NCI-H2171 treated with DMSO at 0.1 percent for 48 hours (cell line): ENCODE data around the gene CDH6.

Experiments
- DNase-seq: peaks from one replicate; lab custom pipeline; 2025; lab: John Stamatoyannopoulos, UW

The CDH6 gene

GRCh38 chr5:31377274-31377946 lies 183.9 kb downstream of the CDH6 start:
- no peak for DNase-seq

DNA sequence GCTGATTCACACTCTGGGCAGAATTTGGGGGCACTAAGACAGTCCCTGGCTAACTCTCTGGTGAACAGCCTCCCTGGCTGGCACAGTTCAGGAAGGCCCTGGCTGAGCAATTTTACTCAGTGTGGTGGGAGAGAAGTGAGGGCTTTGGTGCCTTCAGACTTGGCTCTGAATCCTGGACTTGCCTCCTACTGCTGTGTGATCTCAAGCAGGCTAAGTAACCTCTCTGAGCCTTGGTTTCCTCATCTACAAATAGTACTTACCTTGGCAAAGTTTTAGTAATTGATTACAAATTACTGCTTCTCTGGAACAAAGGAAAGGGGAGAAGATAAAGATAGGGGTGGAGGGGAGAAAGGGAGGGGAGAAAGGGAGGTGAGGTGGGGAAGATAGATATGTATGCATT lies 184.7 kb downstream of the CDH6 start:
- no peak for DNase-seq
